DND-41 (cell line): Measurements from ENCODE around the gene PERP.
"Not testable (repeated sequence)": the region's sequence is repeated elsewhere in the genome, so short reads cannot be mapped to it uniquely, and the experiment has no call there.

Source experiments
- ATAC-seq: fragments of 200-7000 bp; cut with Tn5 transposase; 3 replicates; pipeline ENCODE4 v1.9.1; 2021; ENCODE audit warnings: low read depth; ENCODE audit not compliant: insufficient read depth
- DNase-seq: peaks from one replicate; pipeline ENCODE4 v3.0.0-alpha.2; 2020
- H2AFZ ChIP-seq: 2 replicates; pipeline ENCODE4 v1.6.0; 2012; ENCODE audit warnings: low read depth, low read length
- H3K27ac ChIP-seq: 2 replicates; pipeline ENCODE4 v1.5.1; 2012; ENCODE audit warnings: low read length, inconsistent platforms
- H3K27me3 ChIP-seq: fragments of 200-600 bp; sonication (generic); 2 replicates; pipeline ENCODE4 v1.6.0; 2012; ENCODE audit warnings: low read length, mild to moderate bottlenecking, inconsistent platforms; ENCODE audit not compliant: insufficient read depth, poor library complexity
- H3K36me3 ChIP-seq: 2 replicates; pipeline ENCODE4 v1.5.1; 2012; ENCODE audit warnings: low read length, inconsistent platforms; ENCODE audit not compliant: insufficient read depth
- H3K4me1 ChIP-seq: 2 replicates; pipeline ENCODE4 v1.5.1; 2012; ENCODE audit warnings: mild to moderate bottlenecking, low read length; ENCODE audit not compliant: insufficient read depth
- H3K4me2 ChIP-seq: 2 replicates; pipeline ENCODE4 v1.6.0; 2012; ENCODE audit warnings: mild to moderate bottlenecking, moderate library complexity, low read length, inconsistent platforms; ENCODE audit not compliant: insufficient read depth
- H3K4me3 ChIP-seq, 2 experiments: fragments of 200-600 bp in 1 of 2; shearing (Covaris generic) in 1 of 2; 2 replicates each; pipeline ENCODE4 v1.5.1; 2012 to 2016; ENCODE audit warnings: inconsistent platforms in 2 of 2, low read length in 2 of 2, mild to moderate bottlenecking in 2 of 2, low read depth in 1 of 2, moderate library complexity in 1 of 2
- H3K79me2 ChIP-seq: 2 replicates; pipeline ENCODE4 v1.6.0; 2012; ENCODE audit warnings: low read length, inconsistent platforms; ENCODE audit not compliant: insufficient read depth
- H3K9ac ChIP-seq: 2 replicates; pipeline ENCODE4 v1.6.0; 2012; ENCODE audit warnings: low read depth, mild to moderate bottlenecking, inconsistent platforms, low read length, moderate library complexity
- H3K9me3 ChIP-seq: 2 replicates; pipeline ENCODE4 v1.5.1; 2012; ENCODE audit warnings: low read length, moderate library complexity, mild to moderate bottlenecking, inconsistent platforms; ENCODE audit not compliant: insufficient read depth, severe bottlenecking
- H4K20me1 ChIP-seq: 2 replicates; pipeline ENCODE4 v1.6.0; 2012; ENCODE audit warnings: low read length; ENCODE audit not compliant: insufficient read depth
- CTCF ChIP-seq: IDR thresholded peaks from 2 replicates; pipeline ENCODE4 v1.5.1; 2012; ENCODE audit warnings: borderline replicate concordance, low read length, moderate library complexity, mild to moderate bottlenecking; ENCODE audit not compliant: poor library complexity, severe bottlenecking; ENCODE audit errors: extremely low read depth
- EZH2 ChIP-seq: IDR thresholded peaks from 3 replicates; pipeline ENCODE4 v1.6.1; 2012; ENCODE audit warnings: borderline replicate concordance, low read depth, mild to moderate bottlenecking, moderate library complexity, low read length, inconsistent platforms; ENCODE audit not compliant: severe bottlenecking

Gene PERP

GRCh38 chr6:138082232-138082631 is 25.0 kb downstream of the PERP start:
- H2AFZ ChIP-seq, result no peak overlapping the region
- TF ChIP-seq CTCF, result no peak
- TF ChIP-seq EZH2, result no peak

GRCh38 chr6:138079556-138079955 is 27.7 kb downstream of the PERP start:
- H3K9me3 ChIP-seq, H4K20me1 ChIP-seq, H3K4me1 ChIP-seq, H3K79me2 ChIP-seq, H3K27ac ChIP-seq, DNase-seq, H2AFZ ChIP-seq, H3K36me3 ChIP-seq, H3K27me3 ChIP-seq, H3K9ac ChIP-seq, ATAC-seq, H3K4me3 ChIP-seq, H3K4me2 ChIP-seq: not testable (repeated sequence)

More at GRCh38 chr6:138082232-138082631, 25.0 kb downstream of the PERP start:
- H3K4me3 ChIP-seq, result no peak overlapping the region
- H3K79me2 ChIP-seq, result no peaks in the 10 kb centered on the region
- no peaks in the 10 kb centered on the region for H4K20me1 ChIP-seq
- no peaks in the 10 kb centered on the region for H3K4me1 ChIP-seq
- H3K36me3 ChIP-seq, result no peaks in the 10 kb centered on the region
- DNase-seq, result no peak
- ATAC-seq, result no peak
- no peak overlapping the region for H3K4me2 ChIP-seq
- H3K27ac ChIP-seq, result no peak overlapping the region
- H3K27me3 ChIP-seq, result peaks cover 4% of the 10 kb centered on the region
- H3K9ac ChIP-seq, result no peak overlapping the region
- H3K9me3 ChIP-seq, result no peaks in the 10 kb centered on the region

GRCh38 chr6:138078491-138078890 is 28.7 kb downstream of the PERP start:
- no peak overlapping the region for H3K4me3 ChIP-seq
- ATAC-seq, result no peak
- no peaks in the 10 kb centered on the region for H3K79me2 ChIP-seq
- peaks cover 9% of the 10 kb centered on the region for H3K27me3 ChIP-seq
- DNase-seq, result no peak
- no peak for TF ChIP-seq EZH2
- no peak for TF ChIP-seq CTCF
- no peaks in the 10 kb centered on the region for H3K4me1 ChIP-seq
- no peak overlapping the region for H2AFZ ChIP-seq
- H3K27ac ChIP-seq, result no peak overlapping the region
- peaks cover 3% of the 10 kb centered on the region for H3K9me3 ChIP-seq
- H3K4me2 ChIP-seq, result no peak overlapping the region
- H4K20me1 ChIP-seq, result no peaks in the 10 kb centered on the region
- no peaks in the 10 kb centered on the region for H3K36me3 ChIP-seq
- no peak overlapping the region for H3K9ac ChIP-seq

GRCh38 chr6:138073264-138073663 is 34.0 kb downstream of the PERP start:
- no peak overlapping the region for H3K4me2 ChIP-seq
- no peaks in the 10 kb centered on the region for H4K20me1 ChIP-seq
- ATAC-seq (no peak), DNase-seq (no peak)
- H3K79me2 ChIP-seq, result no peaks in the 10 kb centered on the region
- H3K4me3 ChIP-seq, result no peak overlapping the region
- peaks cover 3% of the 10 kb centered on the region for H3K9me3 ChIP-seq
- no peak for TF ChIP-seq EZH2
- no peak for TF ChIP-seq CTCF
- no peaks in the 10 kb centered on the region for H3K4me1 ChIP-seq
- H3K27me3 ChIP-seq, result peaks cover 6% of the 10 kb centered on the region
- H3K36me3 ChIP-seq, result no peaks in the 10 kb centered on the region
- H3K9ac ChIP-seq, result no peak overlapping the region
- H2AFZ ChIP-seq, result no peak overlapping the region
- H3K27ac ChIP-seq, result no peak overlapping the region
